PC-9 (cell line): Measurements from ENCODE around the gene ABCG5.

Source experiments
- EZH2 ChIP-seq: fragments of 200-600 bp; sonication (generic); IDR thresholded peaks from 2 replicates; pipeline ENCODE4 v1.8.0; 2017; ENCODE audit warnings: antibody characterized with exemption, low read depth
- TF ChIP-seq, protein P1 (sequence below): fragments of 200-600 bp; sonication (generic); conservative IDR thresholded peaks from 2 replicates; pipeline ENCODE4 v1.6.1; 2017; ENCODE audit warnings: mixed run types, antibody characterized with exemption, mild to moderate bottlenecking, moderate library complexity

DNA sequence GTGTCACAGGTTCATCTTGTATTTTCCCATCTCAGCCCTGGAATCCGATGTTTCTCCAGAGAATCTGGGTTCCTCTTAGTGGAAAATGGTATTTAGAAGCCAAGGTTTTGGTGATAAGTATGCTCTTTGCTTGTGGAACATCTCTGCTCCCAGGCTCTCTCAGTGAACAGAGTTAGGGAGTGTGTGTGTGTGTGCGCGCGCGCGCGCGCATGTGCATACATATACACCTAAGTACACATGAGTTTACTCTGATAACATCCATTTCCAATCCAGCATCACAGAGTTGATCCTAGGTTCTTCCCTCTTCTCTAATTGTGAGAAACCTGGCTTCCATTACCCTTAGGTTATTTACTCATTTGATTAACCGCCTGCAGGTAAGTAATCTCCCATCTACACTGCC lies 41.8 kb upstream of the ABCG5 start:
- TF ChIP-seq, protein P1, sequence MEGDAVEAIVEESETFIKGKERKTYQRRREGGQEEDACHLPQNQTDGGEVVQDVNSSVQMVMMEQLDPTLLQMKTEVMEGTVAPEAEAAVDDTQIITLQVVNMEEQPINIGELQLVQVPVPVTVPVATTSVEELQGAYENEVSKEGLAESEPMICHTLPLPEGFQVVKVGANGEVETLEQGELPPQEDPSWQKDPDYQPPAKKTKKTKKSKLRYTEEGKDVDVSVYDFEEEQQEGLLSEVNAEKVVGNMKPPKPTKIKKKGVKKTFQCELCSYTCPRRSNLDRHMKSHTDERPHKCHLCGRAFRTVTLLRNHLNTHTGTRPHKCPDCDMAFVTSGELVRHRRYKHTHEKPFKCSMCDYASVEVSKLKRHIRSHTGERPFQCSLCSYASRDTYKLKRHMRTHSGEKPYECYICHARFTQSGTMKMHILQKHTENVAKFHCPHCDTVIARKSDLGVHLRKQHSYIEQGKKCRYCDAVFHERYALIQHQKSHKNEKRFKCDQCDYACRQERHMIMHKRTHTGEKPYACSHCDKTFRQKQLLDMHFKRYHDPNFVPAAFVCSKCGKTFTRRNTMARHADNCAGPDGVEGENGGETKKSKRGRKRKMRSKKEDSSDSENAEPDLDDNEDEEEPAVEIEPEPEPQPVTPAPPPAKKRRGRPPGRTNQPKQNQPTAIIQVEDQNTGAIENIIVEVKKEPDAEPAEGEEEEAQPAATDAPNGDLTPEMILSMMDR = no peak
- no peak for TF ChIP-seq EZH2
